GM12872 (cell line): ENCODE measurements around the gene HHEX.

Experiments used
- CTCF ChIP-seq: IDR thresholded peaks from 3 replicates; pipeline ENCODE4 v1.5.1; 2011; ENCODE audit warnings: low read depth, mild to moderate bottlenecking, low read length, moderate library complexity; ENCODE audit not compliant: insufficient read depth

The HHEX gene

DNA sequence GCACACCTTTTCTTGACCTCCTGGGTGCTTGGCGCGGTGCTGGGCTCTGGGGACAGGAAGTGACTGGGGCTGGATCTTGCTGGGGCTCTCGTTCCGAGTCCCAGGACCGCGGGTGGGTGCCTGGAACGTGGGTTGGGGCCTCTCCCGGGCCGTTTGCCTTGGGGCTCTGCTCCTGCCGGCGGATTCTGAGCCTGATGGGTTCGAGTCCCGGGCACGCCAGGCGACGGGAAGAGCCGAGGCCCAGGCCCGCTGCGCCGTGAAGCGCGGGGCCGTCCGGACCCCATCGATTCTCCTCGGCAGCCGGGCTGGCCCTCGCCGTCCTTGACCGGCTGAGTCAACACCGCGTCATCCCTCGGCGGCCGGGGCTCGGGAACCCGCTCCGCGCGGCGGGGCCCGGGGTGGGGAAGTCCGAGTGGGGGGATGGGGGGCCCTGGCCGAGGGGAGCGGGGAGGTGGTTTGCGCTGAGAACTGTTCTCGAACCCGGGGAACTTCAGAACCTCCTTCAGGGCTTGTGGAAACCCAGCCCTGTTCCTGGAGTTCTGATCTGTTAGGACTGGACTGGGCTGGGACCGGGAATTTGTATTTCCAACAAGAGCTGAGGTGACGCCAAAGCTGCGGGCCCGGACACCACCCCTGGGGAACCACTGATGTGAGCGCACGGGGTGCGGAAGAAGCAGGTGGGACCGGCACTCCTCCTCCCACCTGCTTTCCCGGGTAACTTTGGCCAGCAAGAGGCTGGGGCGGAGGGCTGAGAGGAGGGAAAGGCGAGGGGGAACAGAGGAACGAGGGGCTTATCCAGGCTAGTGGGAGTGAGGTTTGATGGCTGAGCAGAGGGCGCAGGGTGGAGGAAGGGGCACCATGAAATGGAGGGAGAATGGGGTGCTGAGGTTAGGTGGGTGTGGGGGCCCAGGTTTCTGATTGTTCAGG is 6.2 kb downstream of the HHEX start:
- TF ChIP-seq CTCF = no peak

GRCh38 chr10:92696606-92697383 is 7.0 kb downstream of the HHEX start:
- no peak for TF ChIP-seq CTCF

GRCh38 chr10:92697663-92698511 is 8.1 kb downstream of the HHEX start:
- no peak for TF ChIP-seq CTCF

GRCh38 chr10:92699193-92699517 is 9.4 kb downstream of the HHEX start:
- no peak for TF ChIP-seq CTCF

GRCh38 chr10:92699518-92700381 is 10.0 kb downstream of the HHEX start:
- TF ChIP-seq CTCF = no peak

- no peak for TF ChIP-seq CTCF
Measured at GRCh38 chr10:92702301-92702916, 12.7 kb downstream of the HHEX start.
